HepG2 (cell line): ENCODE measurements around the gene TSC22D4. TPM values are rescaled to one million over a fixed set of nuclear protein-coding genes. Genes with fewer than 3 reads are reported as not detected.
A peak's percentile ranks its signal among the peaks of the same experiment; 100 is the strongest.

Source experiments
- ETV5 ChIP-seq: IDR thresholded peaks from 2 replicates; pipeline ENCODE4 v1.6.1; 2018; ENCODE audit warnings: missing biosample characterization, missing genetic modification reagents, inconsistent platforms, borderline replicate concordance
- FOSL2 ChIP-seq: sonication (generic); formaldehyde crosslinking; IDR thresholded peaks from 2 replicates; pipeline ENCODE4 v1.4.0; 2020; ENCODE audit warnings: missing genetic modification reagents
- FOXJ3 ChIP-seq: sonication (generic); formaldehyde crosslinking; IDR thresholded peaks from 2 replicates; pipeline ENCODE4 v1.4.0; 2020; ENCODE audit warnings: missing genetic modification reagents, mild to moderate bottlenecking, borderline replicate concordance
- MXD4 ChIP-seq: IDR thresholded peaks from 2 replicates; pipeline ENCODE4 v1.6.1; 2016; ENCODE audit warnings: mild to moderate bottlenecking, missing biosample characterization, missing genetic modification reagents
- ZNF598 ChIP-seq: sonication (generic); formaldehyde crosslinking; IDR thresholded peaks from 2 replicates; pipeline ENCODE4 v1.5.1; 2020; ENCODE audit warnings: mild to moderate bottlenecking, missing genetic modification reagents, borderline replicate concordance
- ZNF660 ChIP-seq: sonication (generic); formaldehyde crosslinking; IDR thresholded peaks from 2 replicates; pipeline ENCODE4 v1.5.1; 2020; ENCODE audit warnings: mild to moderate bottlenecking, low read depth, missing genetic modification reagents, borderline replicate concordance
- ZNF672 ChIP-seq: sonication (generic); formaldehyde crosslinking; IDR thresholded peaks from 2 replicates; pipeline ENCODE4 v1.8.1; 2022; ENCODE audit warnings: missing genetic modification reagents
- ZNF737 ChIP-seq: sonication (generic); formaldehyde crosslinking; IDR thresholded peaks from 2 replicates; pipeline ENCODE4 v1.5.0; 2020; ENCODE audit warnings: missing genetic modification reagents, mild to moderate bottlenecking, borderline replicate concordance
- polyA plus RNA-seq, 8 experiments: library from polyadenylated mRNA; depleted of rRNA in 3 of 8; stranded (reverse) in 7 of 8; unstranded in 1 of 8; fragments of >200 nt; fragmentation: Illumina TruSeq in 4 of 8; extraction: Trizol in 4 of 8; gene quantifications; 2 replicates each; pipeline versions ENCODE4 v1.2.1 to v1.2.3, GENCODE V29; 2011 to 2016; ENCODE audit warnings: low read depth in 4 of 8, missing spikeins in 1 of 8, mixed read lengths in 1 of 8; ENCODE audit not compliant: insufficient read depth in 1 of 8
- total RNA-seq, 5 experiments: library from RNA; depleted of rRNA; stranded (reverse); fragments of >200 nt; fragmentation: Illumina TruSeq; extraction: Trizol; gene quantifications; 2 replicates each; pipeline ENCODE4 v1.2.3, GENCODE V29; 2016; ENCODE audit warnings: low read depth in 1 of 5
- TF ChIP-seq, protein P1 (sequence below): sonication (generic); formaldehyde crosslinking; IDR thresholded peaks from 2 replicates; pipeline ENCODE4 v1.4.0; 2020; ENCODE audit warnings: missing genetic modification reagents, mild to moderate bottlenecking, borderline replicate concordance
- TF ChIP-seq, protein P2 (sequence below): sonication (generic); formaldehyde crosslinking; IDR thresholded peaks from 2 replicates; pipeline ENCODE4 v1.5.0; 2020; ENCODE audit warnings: mild to moderate bottlenecking, missing genetic modification reagents
- TF ChIP-seq, protein P3 (sequence below): sonication (generic); formaldehyde crosslinking; IDR thresholded peaks from 2 replicates; pipeline ENCODE4 v1.8.0; 2022; ENCODE audit warnings: missing genetic modification reagents, mild to moderate bottlenecking, moderate library complexity, borderline replicate concordance
- TF ChIP-seq, protein P4 (sequence below): sonication (generic); formaldehyde crosslinking; IDR thresholded peaks from 2 replicates; pipeline ENCODE4 v1.5.0; 2020; ENCODE audit warnings: mild to moderate bottlenecking, missing genetic modification reagents
- TF ChIP-seq, protein P5 (sequence below): sonication (generic); formaldehyde crosslinking; IDR thresholded peaks from 2 replicates; pipeline ENCODE4 v1.4.0; 2020; ENCODE audit warnings: missing genetic modification reagents
- TF ChIP-seq, protein P6 (sequence below): sonication (generic); formaldehyde crosslinking; IDR thresholded peaks from 2 replicates; pipeline ENCODE4 v1.4.0; 2020; ENCODE audit warnings: mild to moderate bottlenecking, missing genetic modification reagents

The TSC22D4 gene
- total and polyA plus RNA-seq, 2 of the 13 experiments (the other 11 are each of a cell fraction or from before 2014, with no cell fraction given): 7.7 to 8.7 TPM

DNA sequence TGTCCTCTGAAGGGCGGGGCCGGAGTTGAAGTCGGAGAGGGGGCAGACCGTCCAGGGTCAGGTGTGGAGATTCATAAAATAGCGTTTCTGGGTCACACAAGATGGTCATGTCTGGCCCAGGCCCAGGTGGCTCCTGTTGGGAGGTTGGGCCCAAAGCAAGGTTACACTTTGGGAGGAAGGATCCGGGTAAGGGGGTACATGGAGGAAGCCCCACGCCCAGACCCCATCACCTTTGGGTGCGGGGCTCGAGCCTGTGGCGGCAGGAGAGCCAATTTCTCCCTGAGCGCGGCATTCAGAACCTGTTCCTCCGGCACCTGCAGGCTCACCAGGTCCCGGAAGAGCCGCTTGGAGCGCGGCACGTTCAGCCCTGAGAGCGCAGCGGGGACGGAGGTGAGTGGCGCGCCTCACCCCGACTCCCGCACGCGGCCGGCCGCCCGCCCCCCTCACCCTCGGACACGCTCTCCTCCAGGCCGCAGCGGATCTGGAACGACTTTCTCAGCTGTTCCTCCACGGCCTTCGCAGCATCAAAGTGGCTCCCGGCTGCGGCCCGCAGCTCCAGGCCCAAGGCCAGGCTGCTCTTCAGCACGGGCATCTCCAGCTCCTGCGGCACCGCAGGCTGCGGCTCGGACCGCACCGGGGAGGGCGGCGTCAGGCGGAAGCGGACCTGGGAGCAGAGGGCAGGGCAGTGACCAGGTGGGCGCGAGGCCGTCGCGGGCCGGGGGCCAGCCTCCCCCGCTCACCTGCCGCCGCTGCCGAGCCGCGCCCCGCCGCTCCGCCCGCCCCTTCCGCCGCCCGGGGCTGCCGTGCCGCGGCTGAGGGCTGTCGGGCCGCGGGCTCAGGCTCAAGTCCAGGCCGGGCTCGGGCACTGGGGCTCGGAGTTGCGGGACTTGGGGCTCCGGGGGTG is 43.4 kb downstream of the TSC22D4 start (continued):
- TF ChIP-seq, protein P1, sequence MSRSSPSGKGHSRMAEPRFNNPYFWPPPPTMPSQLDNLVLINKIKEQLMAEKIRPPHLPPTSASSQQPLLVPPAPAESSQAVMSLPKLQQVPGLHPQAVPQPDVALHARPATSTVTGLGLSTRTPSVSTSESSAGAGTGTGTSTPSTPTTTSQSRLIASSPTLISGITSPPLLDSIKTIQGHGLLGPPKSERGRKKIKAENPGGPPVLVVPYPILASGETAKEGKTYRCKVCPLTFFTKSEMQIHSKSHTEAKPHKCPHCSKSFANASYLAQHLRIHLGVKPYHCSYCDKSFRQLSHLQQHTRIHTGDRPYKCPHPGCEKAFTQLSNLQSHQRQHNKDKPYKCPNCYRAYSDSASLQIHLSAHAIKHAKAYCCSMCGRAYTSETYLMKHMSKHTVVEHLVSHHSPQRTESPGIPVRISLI (CRISPR knock-in tag): no peak
- TF ChIP-seq ZNF672 (CRISPR knock-in tag) (no peak), FOSL2 (CRISPR knock-in tag) (peak; percentile 48; the same call in 1 of the 2 replicates), FOXJ3 (CRISPR knock-in tag) (no peak), ZNF660 (CRISPR knock-in tag) (no peak), ETV5 (CRISPR knock-in tag) (peak; percentile 50; the same call in 1 of the 2 replicates), ZNF737 (CRISPR knock-in tag) (no peak), MXD4 (CRISPR knock-in tag) (no peak), ZNF598 (CRISPR knock-in tag) (no peak)
- TF ChIP-seq, protein P2, sequence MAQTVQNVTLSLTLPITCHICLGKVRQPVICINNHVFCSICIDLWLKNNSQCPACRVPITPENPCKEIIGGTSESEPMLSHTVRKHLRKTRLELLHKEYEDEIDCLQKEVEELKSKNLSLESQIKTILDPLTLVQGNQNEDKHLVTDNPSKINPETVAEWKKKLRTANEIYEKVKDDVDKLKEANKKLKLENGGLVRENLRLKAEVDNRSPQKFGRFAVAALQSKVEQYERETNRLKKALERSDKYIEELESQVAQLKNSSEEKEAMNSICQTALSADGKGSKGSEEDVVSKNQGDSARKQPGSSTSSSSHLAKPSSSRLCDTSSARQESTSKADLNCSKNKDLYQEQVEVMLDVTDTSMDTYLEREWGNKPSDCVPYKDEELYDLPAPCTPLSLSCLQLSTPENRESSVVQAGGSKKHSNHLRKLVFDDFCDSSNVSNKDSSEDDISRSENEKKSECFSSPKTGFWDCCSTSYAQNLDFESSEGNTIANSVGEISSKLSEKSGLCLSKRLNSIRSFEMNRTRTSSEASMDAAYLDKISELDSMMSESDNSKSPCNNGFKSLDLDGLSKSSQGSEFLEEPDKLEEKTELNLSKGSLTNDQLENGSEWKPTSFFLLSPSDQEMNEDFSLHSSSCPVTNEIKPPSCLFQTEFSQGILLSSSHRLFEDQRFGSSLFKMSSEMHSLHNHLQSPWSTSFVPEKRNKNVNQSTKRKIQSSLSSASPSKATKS: no peak
- TF ChIP-seq, protein P3, sequence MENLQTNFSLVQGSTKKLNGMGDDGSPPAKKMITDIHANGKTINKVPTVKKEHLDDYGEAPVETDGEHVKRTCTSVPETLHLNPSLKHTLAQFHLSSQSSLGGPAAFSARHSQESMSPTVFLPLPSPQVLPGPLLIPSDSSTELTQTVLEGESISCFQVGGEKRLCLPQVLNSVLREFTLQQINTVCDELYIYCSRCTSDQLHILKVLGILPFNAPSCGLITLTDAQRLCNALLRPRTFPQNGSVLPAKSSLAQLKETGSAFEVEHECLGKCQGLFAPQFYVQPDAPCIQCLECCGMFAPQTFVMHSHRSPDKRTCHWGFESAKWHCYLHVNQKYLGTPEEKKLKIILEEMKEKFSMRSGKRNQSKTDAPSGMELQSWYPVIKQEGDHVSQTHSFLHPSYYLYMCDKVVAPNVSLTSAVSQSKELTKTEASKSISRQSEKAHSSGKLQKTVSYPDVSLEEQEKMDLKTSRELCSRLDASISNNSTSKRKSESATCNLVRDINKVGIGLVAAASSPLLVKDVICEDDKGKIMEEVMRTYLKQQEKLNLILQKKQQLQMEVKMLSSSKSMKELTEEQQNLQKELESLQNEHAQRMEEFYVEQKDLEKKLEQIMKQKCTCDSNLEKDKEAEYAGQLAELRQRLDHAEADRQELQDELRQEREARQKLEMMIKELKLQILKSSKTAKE: no peak
- TF ChIP-seq, protein P4, sequence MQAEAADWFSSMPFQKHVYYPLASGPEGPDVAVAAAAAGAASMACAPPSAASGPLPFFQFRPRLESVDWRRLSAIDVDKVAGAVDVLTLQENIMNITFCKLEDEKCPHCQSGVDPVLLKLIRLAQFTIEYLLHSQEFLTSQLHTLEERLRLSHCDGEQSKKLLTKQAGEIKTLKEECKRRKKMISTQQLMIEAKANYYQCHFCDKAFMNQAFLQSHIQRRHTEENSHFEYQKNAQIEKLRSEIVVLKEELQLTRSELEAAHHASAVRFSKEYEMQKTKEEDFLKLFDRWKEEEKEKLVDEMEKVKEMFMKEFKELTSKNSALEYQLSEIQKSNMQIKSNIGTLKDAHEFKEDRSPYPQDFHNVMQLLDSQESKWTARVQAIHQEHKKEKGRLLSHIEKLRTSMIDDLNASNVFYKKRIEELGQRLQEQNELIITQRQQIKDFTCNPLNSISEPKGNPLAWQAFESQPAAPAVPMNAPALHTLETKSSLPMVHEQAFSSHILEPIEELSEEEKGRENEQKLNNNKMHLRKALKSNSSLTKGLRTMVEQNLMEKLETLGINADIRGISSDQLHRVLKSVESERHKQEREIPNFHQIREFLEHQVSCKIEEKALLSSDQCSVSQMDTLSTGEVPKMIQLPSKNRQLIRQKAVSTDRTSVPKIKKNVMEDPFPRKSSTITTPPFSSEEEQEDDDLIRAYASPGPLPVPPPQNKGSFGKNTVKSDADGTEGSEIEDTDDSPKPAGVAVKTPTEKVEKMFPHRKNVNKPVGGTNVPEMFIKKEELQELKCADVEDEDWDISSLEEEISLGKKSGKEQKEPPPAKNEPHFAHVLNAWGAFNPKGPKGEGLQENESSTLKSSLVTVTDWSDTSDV: no peak; the same call in 1 of the 2 replicates
- TF ChIP-seq, protein P5, sequence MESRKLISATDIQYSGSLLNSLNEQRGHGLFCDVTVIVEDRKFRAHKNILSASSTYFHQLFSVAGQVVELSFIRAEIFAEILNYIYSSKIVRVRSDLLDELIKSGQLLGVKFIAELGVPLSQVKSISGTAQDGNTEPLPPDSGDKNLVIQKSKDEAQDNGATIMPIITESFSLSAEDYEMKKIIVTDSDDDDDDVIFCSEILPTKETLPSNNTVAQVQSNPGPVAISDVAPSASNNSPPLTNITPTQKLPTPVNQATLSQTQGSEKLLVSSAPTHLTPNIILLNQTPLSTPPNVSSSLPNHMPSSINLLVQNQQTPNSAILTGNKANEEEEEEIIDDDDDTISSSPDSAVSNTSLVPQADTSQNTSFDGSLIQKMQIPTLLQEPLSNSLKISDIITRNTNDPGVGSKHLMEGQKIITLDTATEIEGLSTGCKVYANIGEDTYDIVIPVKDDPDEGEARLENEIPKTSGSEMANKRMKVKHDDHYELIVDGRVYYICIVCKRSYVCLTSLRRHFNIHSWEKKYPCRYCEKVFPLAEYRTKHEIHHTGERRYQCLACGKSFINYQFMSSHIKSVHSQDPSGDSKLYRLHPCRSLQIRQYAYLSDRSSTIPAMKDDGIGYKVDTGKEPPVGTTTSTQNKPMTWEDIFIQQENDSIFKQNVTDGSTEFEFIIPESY (CRISPR knock-in tag): no peak
- TF ChIP-seq, protein P6, sequence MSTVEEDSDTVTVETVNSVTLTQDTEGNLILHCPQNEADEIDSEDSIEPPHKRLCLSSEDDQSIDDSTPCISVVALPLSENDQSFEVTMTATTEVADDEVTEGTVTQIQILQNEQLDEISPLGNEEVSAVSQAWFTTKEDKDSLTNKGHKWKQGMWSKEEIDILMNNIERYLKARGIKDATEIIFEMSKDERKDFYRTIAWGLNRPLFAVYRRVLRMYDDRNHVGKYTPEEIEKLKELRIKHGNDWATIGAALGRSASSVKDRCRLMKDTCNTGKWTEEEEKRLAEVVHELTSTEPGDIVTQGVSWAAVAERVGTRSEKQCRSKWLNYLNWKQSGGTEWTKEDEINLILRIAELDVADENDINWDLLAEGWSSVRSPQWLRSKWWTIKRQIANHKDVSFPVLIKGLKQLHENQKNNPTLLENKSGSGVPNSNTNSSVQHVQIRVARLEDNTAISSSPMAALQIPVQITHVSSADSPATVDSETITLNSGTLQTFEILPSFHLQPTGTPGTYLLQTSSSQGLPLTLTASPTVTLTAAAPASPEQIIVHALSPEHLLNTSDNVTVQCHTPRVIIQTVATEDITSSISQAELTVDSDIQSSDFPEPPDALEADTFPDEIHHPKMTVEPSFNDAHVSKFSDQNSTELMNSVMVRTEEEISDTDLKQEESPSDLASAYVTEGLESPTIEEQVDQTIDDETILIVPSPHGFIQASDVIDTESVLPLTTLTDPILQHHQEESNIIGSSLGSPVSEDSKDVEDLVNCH (CRISPR knock-in tag): no peak
